Liver (tissue), 3 donors: Measurements from ENCODE around the gene NCOR1.

Experiments used
- ATF3 ChIP-seq: IDR thresholded peaks from 2 replicates; pipeline ENCODE4 v1.6.1; 2016; ENCODE audit warnings: antibody characterized with exemption
- CTCF ChIP-seq: fragments of 150-350 bp; IDR thresholded peaks from 2 replicates; pipeline ENCODE4 v1.5.1; 2017; ENCODE audit warnings: improper control_type of control experiment, low read depth, low read length; ENCODE audit not compliant: missing input control
- FOXA1 ChIP-seq: IDR thresholded peaks from 2 replicates; pipeline ENCODE4 v1.6.1; 2016; ENCODE audit warnings: antibody characterized with exemption
- JUND ChIP-seq, 2 donors: IDR thresholded peaks; 2 replicates each; pipeline ENCODE4 v1.6.1; 2016; ENCODE audit warnings: antibody characterized with exemption in 2 of 2
- MAX ChIP-seq: IDR thresholded peaks from 2 replicates; pipeline ENCODE4 v1.6.1; 2016; ENCODE audit warnings: antibody characterized with exemption
- RAD21 ChIP-seq, 2 donors: IDR thresholded peaks; 2 replicates each; pipeline ENCODE4 v1.6.1; 2016; ENCODE audit warnings: antibody characterized with exemption in 2 of 2, mild to moderate bottlenecking in 2 of 2
- REST ChIP-seq: IDR thresholded peaks from 2 replicates; pipeline ENCODE4 v1.6.1; 2016; ENCODE audit warnings: antibody characterized with exemption, mild to moderate bottlenecking
- RXRA ChIP-seq, 2 donors: IDR thresholded peaks; 2 replicates each; pipeline ENCODE4 v1.6.1; 2017 to 2018; ENCODE audit warnings: antibody characterized with exemption in 2 of 2, mild to moderate bottlenecking in 1 of 2
- SP1 ChIP-seq: IDR thresholded peaks from 2 replicates; pipeline ENCODE4 v1.6.1; 2018; ENCODE audit warnings: antibody characterized with exemption, mild to moderate bottlenecking
- TAF1 ChIP-seq: conservative IDR thresholded peaks from 2 replicates; pipeline ENCODE4 v1.6.1; 2016; ENCODE audit warnings: antibody characterized with exemption, mild to moderate bottlenecking
- YY1 ChIP-seq: IDR thresholded peaks from 2 replicates; pipeline ENCODE4 v1.6.1; 2016; ENCODE audit warnings: antibody characterized with exemption, mild to moderate bottlenecking
- ZBTB33 ChIP-seq: IDR thresholded peaks from 2 replicates; pipeline ENCODE4 v1.6.1; 2016; ENCODE audit warnings: antibody characterized with exemption
- donor health status: healthy.
- donor health status: healthy.

GRCh38 chr17:16158714-16159113 is 56.6 kb downstream of the NCOR1 start:
- no peak for TF ChIP-seq JUND (IDR thresholded peaks at IDR 0.05)
- no peak for TF ChIP-seq SP1
- TF ChIP-seq TAF1 = no peak
- TF ChIP-seq MAX = no peak
- no peak for TF ChIP-seq CTCF
- TF ChIP-seq REST = no peak
- TF ChIP-seq FOXA1 = no peak
- TF ChIP-seq ATF3 = no peak
- no peak for TF ChIP-seq YY1
- TF ChIP-seq RAD21 (IDR thresholded peaks at IDR 0.05) = no peak
- no peak for TF ChIP-seq ZBTB33
- TF ChIP-seq RXRA (IDR thresholded peaks at IDR 0.05) = no peak
